GM23338 (cell line): Measurements from ENCODE around the gene VAX1. TPM values are rescaled to one million over a fixed set of nuclear protein-coding genes. Genes with fewer than 3 reads are reported as not detected.

Source experiments
- ATAC-seq: fragments of 200-7000 bp; cut with Tn5 transposase; 3 replicates; pipeline ENCODE4 v1.9.1; 2020
- DNase-seq: peaks from one replicate; pipeline ENCODE4 v3.0.0-alpha.2; 2015; ENCODE audit warnings: low spot score
- H2AFZ ChIP-seq: fragments of 200-600 bp; sonication (generic); 2 replicates; pipeline ENCODE4 v1.8.0; 2016; ENCODE audit warnings: antibody characterized with exemption, mild to moderate bottlenecking, moderate library complexity
- H3F3A ChIP-seq: fragments of 200-600 bp; sonication (generic); replicated peaks from 2 replicates; pipeline ENCODE4 v1.8.0; 2017; ENCODE audit warnings: antibody characterized with exemption, mixed run types, low read depth
- H3K27ac ChIP-seq: fragments of 200-600 bp; sonication (generic); 2 replicates; pipeline ENCODE4 v1.6.1; 2016; ENCODE audit warnings: low read depth
- H3K27me3 ChIP-seq: fragments of 200-600 bp; sonication (generic); 2 replicates; pipeline ENCODE4 v1.8.0; 2016; ENCODE audit warnings: mild to moderate bottlenecking, mixed run types, moderate library complexity; ENCODE audit not compliant: insufficient read depth
- H3K36me3 ChIP-seq: fragments of 200-600 bp; sonication (generic); 2 replicates; pipeline ENCODE4 v1.8.0; 2016; ENCODE audit warnings: mild to moderate bottlenecking; ENCODE audit not compliant: insufficient read depth
- H3K4me1 ChIP-seq: fragments of 200-600 bp; sonication (generic); 2 replicates; pipeline ENCODE4 v1.8.0; 2016; ENCODE audit warnings: mild to moderate bottlenecking, moderate library complexity; ENCODE audit not compliant: insufficient read depth
- H3K4me2 ChIP-seq: fragments of 200-600 bp; sonication (generic); 2 replicates; pipeline ENCODE4 v1.7.1; 2017; ENCODE audit warnings: mixed run types
- H3K4me3 ChIP-seq: fragments of 200-600 bp; sonication (generic); 2 replicates; pipeline ENCODE4 v1.6.1; 2016; ENCODE audit warnings: mixed run types
- H3K79me2 ChIP-seq: fragments of 200-600 bp; sonication (generic); replicated peaks from 2 replicates; pipeline ENCODE4 v1.8.0; 2017; ENCODE audit warnings: mild to moderate bottlenecking; ENCODE audit not compliant: insufficient read depth
- H3K9me2 ChIP-seq: fragments of 200-600 bp; sonication (generic); 2 replicates; pipeline ENCODE4 v1.8.0; 2017; ENCODE audit not compliant: insufficient read depth
- H4K20me1 ChIP-seq: fragments of 200-600 bp; sonication (generic); replicated peaks from 2 replicates; pipeline ENCODE4 v1.8.0; 2017; ENCODE audit warnings: mild to moderate bottlenecking; ENCODE audit not compliant: insufficient read depth
- H3K27ac Mint-ChIP-seq: 2 replicates; pipeline ENCODE4 v1.8.0; 2020; ENCODE audit warnings: inconsistent platforms, mild to moderate bottlenecking, moderate library complexity, mixed read lengths
- H3K27me3 Mint-ChIP-seq: 3 replicates; pipeline ENCODE4 v1.8.0; 2022; ENCODE audit warnings: low read depth, mild to moderate bottlenecking, moderate library complexity, mixed read lengths, inconsistent platforms; ENCODE audit not compliant: insufficient read depth, poor library complexity
- H3K36me3 Mint-ChIP-seq: 3 replicates; pipeline ENCODE4 v1.8.0; 2021; ENCODE audit warnings: low read depth, mild to moderate bottlenecking, inconsistent platforms, moderate library complexity, mixed read lengths
- H3K4me1 Mint-ChIP-seq: 3 replicates; pipeline ENCODE4 v1.8.0; 2020; ENCODE audit warnings: mild to moderate bottlenecking, inconsistent platforms, mixed read lengths
- H3K4me3 Mint-ChIP-seq: 3 replicates; pipeline ENCODE4 v1.8.0; 2021; ENCODE audit warnings: moderate library complexity, mild to moderate bottlenecking, inconsistent platforms, mixed read lengths
- H3K9me3 Mint-ChIP-seq: 3 replicates; pipeline ENCODE4 v1.8.0; 2020; ENCODE audit warnings: moderate library complexity, mild to moderate bottlenecking, inconsistent platforms, mixed read lengths
- EZH2 ChIP-seq: fragments of 200-600 bp; sonication (generic); IDR thresholded peaks from one replicate; pipeline ENCODE4 v1.8.0; 2017; ENCODE audit warnings: antibody characterized with exemption, mild to moderate bottlenecking, low read depth; ENCODE audit not compliant: unreplicated experiment
- EZH2phosphoT487 ChIP-seq: fragments of 200-600 bp; sonication (generic); IDR thresholded peaks from one replicate; pipeline ENCODE4 v1.8.1; 2018; ENCODE audit warnings: antibody characterized with exemption; ENCODE audit not compliant: unreplicated experiment
- JUNB ChIP-seq: IDR thresholded peaks from one replicate; pipeline ENCODE4 v1.6.1; 2016; ENCODE audit warnings: antibody characterized with exemption; ENCODE audit not compliant: unreplicated experiment
- STAT1 ChIP-seq: IDR thresholded peaks from one replicate; pipeline ENCODE4 v1.6.1; 2016; ENCODE audit warnings: antibody characterized with exemption; ENCODE audit not compliant: unreplicated experiment
- ZNF462 ChIP-seq: fragments of 250-450 bp; sonication (Bioruptor Pico); IDR thresholded peaks from 2 replicates; pipeline ENCODE4 v1.5.0; 2020; ENCODE audit warnings: mild to moderate bottlenecking, moderate library complexity
- polyA plus RNA-seq: library from polyadenylated mRNA; unstranded; fragments of >200 nt; fragmentation: Nextera tagmentation; extraction: Ambion mirVana; gene quantifications from 2 replicates; pipeline ENCODE4 v1.2.1, GENCODE V29; 2016
- total RNA-seq: library from RNA; depleted of rRNA; stranded (reverse); fragments of >200 nt; shearing (Covaris generic); gene quantifications from 2 replicates; pipeline ENCODE4 v1.2.3, GENCODE V29; 2014

VAX1 gene
- total and polyA plus RNA-seq, 2 experiments from 2014 or later = not detected

GRCh38 chr10:117131376-117132327 is 6.4 kb downstream of the VAX1 start:
- H3K36me3 Mint-ChIP-seq = peaks cover 3% of the 10 kb centered on the region; the same call in 1 of the 3 replicates
- Histone ChIP-seq H3K27ac (no peak overlapping the region), H4K20me1 (peaks cover 10% of the 10 kb centered on the region), H3K4me1 (peaks cover 68% of the 10 kb centered on the region), H3K9me2 (peaks cover 8% of the 10 kb centered on the region; the same call in 1 of the 2 replicates), H3K79me2 (no peaks in the 10 kb centered on the region), H3K27me3 (peaks cover 99% of the 10 kb centered on the region), H3F3A (peaks cover 43% of the 10 kb centered on the region), H3K4me3 (peak overlapping the region; percentile 55), H3K36me3 (no peaks in the 10 kb centered on the region), H3K4me2 (peak overlapping the region; percentile 88), H2AFZ (peak overlapping the region; percentile 88; the same call in 1 of the 2 replicates)
- H3K27me3 Mint-ChIP-seq = peaks cover 87% of the 10 kb centered on the region
- peak; percentile 45 for ATAC-seq
- no peak for TF ChIP-seq STAT1
- no peak for TF ChIP-seq ZNF462 (CRISPR knock-in tag)
- TF ChIP-seq JUNB = no peak
- peak; percentile 58 for TF ChIP-seq EZH2phosphoT487
- peak; percentile 93 for TF ChIP-seq EZH2
- H3K9me3 Mint-ChIP-seq = peaks cover 7% of the 10 kb centered on the region; the same call in 1 of the 3 replicates
- DNase-seq = peak; percentile 66
- peaks cover 54% of the 10 kb centered on the region for H3K4me1 Mint-ChIP-seq
- no peak overlapping the region for H3K27ac Mint-ChIP-seq
- H3K4me3 Mint-ChIP-seq = peak overlapping the region; percentile 67
